Bone marrow (tissue), 2 donors: ENCODE results near the gene EPN3.

Source experiments
- DNase-seq, 2 donors: peaks; one replicate each; lab custom pipeline; 2025; lab: John Stamatoyannopoulos, UW

The EPN3 gene

GRCh38 chr17:50535407-50535806, 2.9 kb downstream of the EPN3 start:
- no peak for DNase-seq

GRCh38 chr17:50536683-50537646, 4.4 kb downstream of the EPN3 start:
- DNase-seq = no peak

GRCh38 chr17:50537721-50538548, 5.4 kb downstream of the EPN3 start:
- DNase-seq = no peak

GRCh38 chr17:50538549-50539410, 6.2 kb downstream of the EPN3 start:
- DNase-seq = no peak

GRCh38 chr17:50539762-50540559, 7.4 kb downstream of the EPN3 start:
- no peak for DNase-seq

GRCh38 chr17:50540560-50541401, 8.2 kb downstream of the EPN3 start:
- no peak for DNase-seq

- DNase-seq = no peak
These were observed 8.8 kb downstream of the EPN3 start for GRCh38 chr17:50541402-50541715.

GRCh38 chr17:50541716-50542688, 9.5 kb downstream of the EPN3 start:
- peak; percentile 35 to 76 for DNase-seq

- DNase-seq = no peak
These were observed 10.6 kb downstream of the EPN3 start for GRCh38 chr17:50542795-50543774.

- DNase-seq = no peak
These were observed 12.0 kb downstream of the EPN3 start for GRCh38 chr17:50544516-50544915.

GRCh38 chr17:50545311-50545710, 12.8 kb downstream of the EPN3 start:
- no peak for DNase-seq

- no peak for DNase-seq
These were observed 14.1 kb downstream of the EPN3 start for GRCh38 chr17:50546701-50547034.

- peak; percentile 33 to 72 for DNase-seq
These were observed 14.7 kb downstream of the EPN3 start, which contains the start of gene SPATA20 for GRCh38 chr17:50547035-50547735. Gene SPATA20 (plus strand): TSS chr17:50547174. CDS start chr17:50547209, 35 bp downstream.

GRCh38 chr17:50547736-50548083, 15.2 kb downstream of the EPN3 start:
- no peak for DNase-seq

- DNase-seq = no peak
These were observed 16.3 kb downstream of the EPN3 start for GRCh38 chr17:50548831-50549230.

- DNase-seq = no peak
These were observed 16.9 kb downstream of the EPN3 start for GRCh38 chr17:50549256-50549941.

- no peak for DNase-seq
These were observed 17.4 kb downstream of the EPN3 start for GRCh38 chr17:50549969-50550368.
